Stomach (tissue), 9 donors: ENCODE data around the gene CTR9. TPM values are rescaled to one million over a fixed set of nuclear protein-coding genes. Genes with fewer than 3 reads are reported as not detected.

Experiments
- DNase-seq, 2 donors: peaks; one replicate each; pipeline versions ENCODE4 v3.0.0 to v3.0.0-alpha.2; 2013 to 2019
- H3K27ac ChIP-seq, 5 donors: fragments of 200-600 bp in 4 of 5; sonication (generic) in 4 of 5; one replicate each; pipeline ENCODE4 v1.5.1; 2013 to 2019; ENCODE audit warnings: mild to moderate bottlenecking in 1 of 5, moderate library complexity in 1 of 5
- H3K27me3 ChIP-seq, 3 donors: fragments of 200-600 bp; sonication (generic); one replicate each; pipeline ENCODE4 v1.5.1; 2017 to 2019; ENCODE audit warnings: mixed run types in 1 of 3
- H3K36me3 ChIP-seq, 4 donors: fragments of 200-600 bp; sonication (generic); 1 replicate in 3 of 4; 2 replicates in 1 of 4; pipeline ENCODE4 v1.5.1; 2016 to 2019
- H3K4me1 ChIP-seq, 4 donors: fragments of 200-600 bp; sonication (generic); one replicate each; pipeline ENCODE4 v1.5.1; 2016 to 2019
- H3K4me3 ChIP-seq, 4 donors: fragments of 200-600 bp; sonication (generic) in 3 of 4; one replicate each; pipeline ENCODE4 v1.5.1; 2016 to 2019; ENCODE audit warnings: mild to moderate bottlenecking in 1 of 4
- H3K9me3 ChIP-seq, 4 donors: fragments of 200-600 bp; sonication (generic); one replicate each; pipeline ENCODE4 v1.5.1; 2016 to 2019
- CTCF ChIP-seq, 7 experiments: fragments of 450-650 bp in 4 of 7; fragments of 200-600 bp in 3 of 7; sonication (generic) in 3 of 7; IDR thresholded peaks; one replicate each; pipeline ENCODE4 v1.5.1; 2016 to 2019; ENCODE audit warnings: antibody characterized with exemption in 7 of 7, control low read depth in 2 of 7, mild to moderate bottlenecking in 1 of 7
- EP300 ChIP-seq: sonication (generic); formaldehyde crosslinking; IDR thresholded peaks from one replicate; pipeline ENCODE4 v1.6.1; 2017; ENCODE audit warnings: antibody characterized with exemption
- POLR2A ChIP-seq, 4 donors: fragments of 450-650 bp; IDR thresholded peaks; one replicate each; pipeline ENCODE4 v1.6.1; 2016; ENCODE audit warnings: antibody characterized with exemption in 4 of 4, control low read depth in 2 of 4, mild to moderate bottlenecking in 1 of 4, moderate library complexity in 1 of 4
- POLR2AphosphoS5 ChIP-seq, 3 donors: sonication (generic); formaldehyde crosslinking; IDR thresholded peaks; one replicate each; pipeline ENCODE4 v1.6.1; 2016; ENCODE audit warnings: antibody characterized with exemption in 3 of 3
- WGBS, 5 donors: extraction: QIAGEN DNeasy Blood & Tissue Kit in 3 of 5; methylation state at CpG; one replicate each; pipeline versions ENCODE4 v1.1.5 to v1.1.7; 2013 to 2018; 5-methylcytosine and 5-hydroxymethylcytosine counted together
- intact Hi-C: fragments of 100-400 bp; cut with DNase I; formaldehyde crosslinking; loops from one replicate; pipeline ENCODE4 v1.15.1; 2023; ENCODE audit warnings: low total_unique reads
- polyA plus RNA-seq, 3 donors: library from polyadenylated mRNA; stranded (reverse); fragments of 200-250 nt; gene quantifications; one replicate each; pipeline ENCODE4 v1.2.3, GENCODE V29; 2013
- total RNA-seq, 5 donors: library from RNA; depleted of rRNA; stranded (reverse); fragments of >200 nt; gene quantifications; one replicate each; pipeline versions ENCODE4 v1.1.0 to v1.2.3, GENCODE V29; 2014 to 2016
- donor health status: healthy with polysubstance abuse.
- donor health status: Bipolar disorder and iron deficiency.
- donor health status: healthy.

Gene CTR9
- total and polyA plus RNA-seq, 8 donors, result 9.1 to 39.5 (median 10.4) TPM

GRCh38 chr11:10805741-10806140 is 54.7 kb downstream of the CTR9 start:
- intact Hi-C loops, result loop anchor here (10.0 kb wide), 1 partner anchor 49 kb away; the partner anchor contains the start of gene ZBED5
- Histone ChIP-seq H3K4me3 (peak overlapping the region in 2 of 4 donors; percentile 63 to 95), H3K27ac (peak overlapping the region in 1 of 5 donors; percentile 11), H3K9me3 (no peaks in the 10 kb centered on the region), H3K27me3 (no peaks in the 10 kb centered on the region), H3K36me3 (peaks cover 62 to 65% (median 64%) of the 10 kb centered on the region in 4 donors), H3K4me1 (peaks cover 20 to 70% (median 51%) of the 10 kb centered on the region in 4 donors)
- 64 to 73% (median 68%) methylated on average over 8 of the region's 8 CpGs for WGBS, 5 donors
- TF ChIP-seq EP300, result no peak
- TF ChIP-seq CTCF (IDR thresholded peaks at IDR 0.05), result no peak
- no peak for TF ChIP-seq POLR2A (IDR thresholded peaks at IDR 0.05)
- no peak for TF ChIP-seq POLR2AphosphoS5 (IDR thresholded peaks at IDR 0.05)
- DNase-seq, result no peak

GRCh38 chr11:10806206-10806605 is 55.2 kb downstream of the CTR9 start:
- no peak for DNase-seq
- no peaks in the 10 kb centered on the region for H3K9me3 ChIP-seq
- TF ChIP-seq POLR2A (IDR thresholded peaks at IDR 0.05) (no peak), EP300 (no peak), CTCF (IDR thresholded peaks at IDR 0.05) (no peak), POLR2AphosphoS5 (IDR thresholded peaks at IDR 0.05) (no peak)
- peak overlapping the region in 2 of 4 donors; percentile 63 to 95 for H3K4me3 ChIP-seq
- H3K27ac ChIP-seq, result peak overlapping the region in 1 of 5 donors; percentile 11
- peaks cover 57 to 60% (median 59%) of the 10 kb centered on the region in 4 donors for H3K36me3 ChIP-seq
- peaks cover 20 to 69% (median 49%) of the 10 kb centered on the region in 4 donors for H3K4me1 ChIP-seq
- 69 to 79% (median 70%) methylated on average over 4 of the region's 4 CpGs for WGBS, 5 donors
- H3K27me3 ChIP-seq, result no peaks in the 10 kb centered on the region
- intact Hi-C loops, result loop anchor here (10.0 kb wide), 1 partner anchor 49 kb away; the partner anchor contains the start of gene ZBED5

GRCh38 chr11:10807493-10808234 is 56.6 kb downstream of the CTR9 start:
- DNase-seq, result peak; percentile 58 to 84
- H3K4me1 ChIP-seq, result peaks cover 20 to 57% (median 42%) of the 10 kb centered on the region in 4 donors
- peak overlapping the region; percentile 94 to 100 (median 98) for H3K27ac ChIP-seq
- intact Hi-C loops, result loop anchor here (10.0 kb wide), 1 partner anchor 47 kb away; the partner anchor contains the start of gene ZBED5
- H3K36me3 ChIP-seq, result peaks cover 43 to 46% (median 45%) of the 10 kb centered on the region in 4 donors
- no peak for TF ChIP-seq EP300
- TF ChIP-seq CTCF (IDR thresholded peaks at IDR 0.05), result no peak
- TF ChIP-seq POLR2A (IDR thresholded peaks at IDR 0.05), result no peak
- TF ChIP-seq POLR2AphosphoS5 (IDR thresholded peaks at IDR 0.05), result peak in 2 of 3 donors; percentile 8 to 13
- H3K9me3 ChIP-seq, result no peaks in the 10 kb centered on the region
- peak overlapping the region; percentile 63 to 99 (median 92) for H3K4me3 ChIP-seq
- H3K27me3 ChIP-seq, result no peaks in the 10 kb centered on the region
- 0 to 1% (median 0%) methylated on average over 28 to 39 of the region's 39 CpGs for WGBS, 5 donors

GRCh38 chr11:10808235-10808552 is 57.1 kb downstream of the CTR9 start:
- Histone ChIP-seq H3K27me3 (no peaks in the 10 kb centered on the region), H3K9me3 (no peaks in the 10 kb centered on the region), H3K4me3 (peak overlapping the region; percentile 63 to 99 (median 92)), H3K4me1 (peaks cover 20 to 52% (median 39%) of the 10 kb centered on the region in 4 donors), H3K27ac (peak overlapping the region; percentile 94 to 100 (median 98)), H3K36me3 (peaks cover 37 to 40% (median 39%) of the 10 kb centered on the region in 4 donors)
- no peak for TF ChIP-seq EP300
- peak in 2 of 3 donors; percentile 51 to 73 for TF ChIP-seq POLR2AphosphoS5 (IDR thresholded peaks at IDR 0.05)
- WGBS, 5 donors, result 0 to 1% (median 0%) methylated on average over 1 to 36 of the region's 36 CpGs
- DNase-seq, result no peak
- intact Hi-C loops, result loop anchor here (10.0 kb wide), 1 partner anchor 47 kb away; the partner anchor contains the start of gene ZBED5
